KOPT-K1 (cell line): ENCODE data around the gene EEF2K.

Experiments used
- H3K27ac ChIP-seq: fragments of 200-600 bp; sonication (generic); 2 replicates; pipeline ENCODE4 v1.5.1; 2016; ENCODE audit warnings: antibody characterized with exemption, mild to moderate bottlenecking, low read depth, low read length; ENCODE audit not compliant: poor library complexity, severe bottlenecking
- H3K36me3 ChIP-seq: fragments of 200-600 bp; sonication (generic); 2 replicates; pipeline ENCODE4 v1.5.1; 2017; ENCODE audit warnings: antibody characterized with exemption, mild to moderate bottlenecking, low read length, moderate library complexity; ENCODE audit not compliant: insufficient read depth
- H3K9me3 ChIP-seq: fragments of 200-600 bp; sonication (generic); 2 replicates; pipeline ENCODE4 v1.5.1; 2017; ENCODE audit warnings: antibody characterized with exemption, low read length, mild to moderate bottlenecking; ENCODE audit not compliant: insufficient read depth, poor library complexity, severe bottlenecking

EEF2K gene

GRCh38 chr16:22183901-22184614 lies 22.0 kb upstream of the EEF2K start:
- no peak overlapping the region for H3K27ac ChIP-seq

GRCh38 chr16:22184615-22184968 lies 21.5 kb upstream of the EEF2K start:
- Histone ChIP-seq H3K36me3 (no peaks in the 10 kb centered on the region), H3K27ac (no peak overlapping the region), H3K9me3 (no peaks in the 10 kb centered on the region)

More at GRCh38 chr16:22183901-22184614, 22.0 kb upstream of the EEF2K start:
- Histone ChIP-seq H3K9me3 (no peaks in the 10 kb centered on the region), H3K36me3 (no peaks in the 10 kb centered on the region)

- Histone ChIP-seq H3K36me3 (no peaks in the 10 kb centered on the region), H3K27ac (no peak overlapping the region)
These were observed 19.6 kb upstream of the EEF2K start for GRCh38 chr16:22186517-22186916.

GRCh38 chr16:22188267-22188594 lies 17.8 kb upstream of the EEF2K start:
- Histone ChIP-seq H3K9me3 (no peaks in the 10 kb centered on the region), H3K27ac (no peak overlapping the region), H3K36me3 (no peaks in the 10 kb centered on the region)

More at GRCh38 chr16:22186517-22186916, 19.6 kb upstream of the EEF2K start:
- H3K9me3 ChIP-seq: no peaks in the 10 kb centered on the region

DNA sequence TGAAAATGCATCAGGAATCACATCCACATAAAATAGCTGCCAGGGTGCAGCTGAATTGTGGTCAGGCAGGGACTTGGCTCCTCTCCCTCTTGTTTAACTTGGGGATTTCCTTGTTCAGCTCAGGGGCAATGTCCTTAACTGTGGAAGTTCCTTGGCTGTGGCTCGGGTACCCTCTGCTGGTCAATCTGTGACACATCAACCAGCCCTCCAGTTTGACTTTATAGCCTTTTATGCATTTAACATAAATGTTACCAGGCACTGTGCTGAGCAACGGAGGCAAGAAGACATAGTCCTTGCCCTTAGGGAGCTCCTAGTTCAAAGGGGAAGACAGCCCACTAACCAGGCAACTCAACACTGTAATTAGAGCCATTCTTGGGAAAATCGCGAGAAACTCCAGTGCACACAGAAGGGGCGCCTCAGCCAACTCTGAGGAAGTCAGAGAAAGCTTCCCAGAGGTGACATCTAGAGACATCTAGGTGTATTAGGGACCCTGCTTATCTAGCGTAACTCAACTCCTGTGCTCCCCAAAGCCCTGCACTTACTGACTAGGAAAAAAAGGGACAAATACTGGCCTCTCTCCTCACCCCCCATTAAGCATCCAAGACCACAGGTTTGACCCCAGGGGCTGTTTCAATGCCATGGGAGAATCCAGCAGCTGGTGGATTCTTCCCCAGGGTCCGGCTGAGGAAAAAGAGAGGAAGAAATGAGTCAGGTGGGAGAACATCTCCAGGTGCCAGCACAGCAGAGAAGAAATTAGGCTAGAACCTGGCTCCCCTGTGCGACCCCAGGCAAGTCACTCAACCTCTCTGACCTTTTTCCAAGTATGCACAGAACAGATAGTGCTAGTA lies 17.3 kb upstream of the EEF2K start:
- Histone ChIP-seq H3K36me3 (no peaks in the 10 kb centered on the region), H3K27ac (peak overlapping the region; percentile 54), H3K9me3 (no peaks in the 10 kb centered on the region)

- no peaks in the 10 kb centered on the region for H3K36me3 ChIP-seq
- peak overlapping the region; percentile 54 for H3K27ac ChIP-seq
- no peaks in the 10 kb centered on the region for H3K9me3 ChIP-seq
These were observed 16.5 kb upstream of the EEF2K start for GRCh38 chr16:22189473-22190080.

DNA sequence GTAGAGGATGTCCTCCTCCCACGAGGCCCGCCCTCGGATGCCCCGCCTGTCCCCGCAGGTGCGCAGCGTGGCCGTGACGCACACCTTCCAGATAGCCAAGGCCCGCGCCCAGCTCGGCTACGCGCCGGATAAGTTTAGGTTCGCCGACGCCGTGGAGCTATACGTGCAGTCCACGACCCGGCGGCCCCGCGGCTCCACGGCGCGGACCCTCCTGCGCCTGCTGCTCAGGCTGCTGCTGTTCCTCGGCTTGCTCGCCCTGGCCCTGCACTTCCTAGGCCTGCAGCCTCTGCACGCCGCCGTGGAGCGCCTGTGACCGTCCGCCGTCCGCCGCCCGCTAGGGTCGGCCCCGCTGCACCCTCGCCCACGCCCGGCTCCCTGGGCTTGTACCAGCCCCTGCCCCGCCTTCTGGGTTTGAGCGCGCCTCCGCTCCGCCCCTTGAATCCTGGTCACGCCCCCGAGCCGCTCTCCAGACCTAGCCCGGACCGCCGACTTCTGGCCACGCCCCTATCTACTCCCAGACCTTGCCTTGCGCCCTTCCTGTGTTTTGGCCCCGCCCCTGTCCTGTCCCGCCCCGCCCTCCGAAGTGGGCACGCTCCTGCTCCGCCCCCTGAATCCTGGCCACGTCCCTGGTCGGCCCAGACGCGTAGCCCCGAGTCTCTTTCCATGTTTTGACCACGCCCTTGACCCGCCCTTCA lies 15.8 kb upstream of the EEF2K start:
- H3K27ac ChIP-seq: peak overlapping the region; percentile 54
- no peaks in the 10 kb centered on the region for H3K36me3 ChIP-seq
- no peaks in the 10 kb centered on the region for H3K9me3 ChIP-seq

DNA sequence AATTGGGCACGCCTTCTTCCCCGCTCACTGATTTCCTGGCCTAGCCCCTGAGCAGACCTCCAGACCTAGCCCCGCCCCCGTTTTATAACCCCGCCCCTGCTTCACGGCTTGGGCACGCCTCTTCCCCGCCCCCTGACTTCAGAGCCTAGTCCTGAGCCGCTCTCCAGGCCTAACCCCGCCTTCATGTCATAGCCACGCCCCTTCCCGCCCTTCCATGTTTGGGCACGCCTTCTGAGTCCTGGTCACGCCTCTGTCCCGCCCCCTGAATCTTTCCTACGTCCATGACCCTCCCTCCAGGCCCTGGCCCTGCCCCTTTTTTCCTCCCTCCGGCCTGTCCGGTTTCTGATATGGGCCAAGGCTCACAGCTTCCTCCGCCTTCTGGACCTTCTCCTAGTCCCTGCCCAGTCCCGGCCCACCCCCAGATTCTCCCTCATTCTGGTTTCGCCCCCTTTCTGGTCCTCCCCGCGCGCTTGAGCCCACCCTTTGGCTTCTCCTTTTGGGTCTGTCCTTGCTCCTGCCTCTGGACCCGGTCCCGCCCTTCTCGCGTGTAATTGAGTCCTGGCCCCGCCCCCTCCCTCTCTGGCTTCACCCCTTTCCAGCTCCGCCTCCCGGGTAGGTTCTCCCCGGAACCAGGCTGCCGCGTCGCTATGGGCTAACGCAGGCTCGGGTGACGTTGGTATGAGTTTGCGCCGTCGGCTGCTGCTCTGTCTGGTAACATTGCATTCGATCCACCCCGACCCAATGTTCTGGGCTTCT lies 15.1 kb upstream of the EEF2K start:
- H3K36me3 ChIP-seq: no peaks in the 10 kb centered on the region
- H3K9me3 ChIP-seq: no peaks in the 10 kb centered on the region
- peak overlapping the region; percentile 54 for H3K27ac ChIP-seq

GRCh38 chr16:22191532-22192260 lies 14.4 kb upstream of the EEF2K start:
- Histone ChIP-seq H3K27ac (peak overlapping the region; percentile 52), H3K36me3 (no peaks in the 10 kb centered on the region), H3K9me3 (no peaks in the 10 kb centered on the region)

GRCh38 chr16:22192261-22193062 lies 13.6 kb upstream of the EEF2K start:
- H3K27ac ChIP-seq: no peak overlapping the region
- H3K9me3 ChIP-seq: no peaks in the 10 kb centered on the region
- H3K36me3 ChIP-seq: no peaks in the 10 kb centered on the region

DNA sequence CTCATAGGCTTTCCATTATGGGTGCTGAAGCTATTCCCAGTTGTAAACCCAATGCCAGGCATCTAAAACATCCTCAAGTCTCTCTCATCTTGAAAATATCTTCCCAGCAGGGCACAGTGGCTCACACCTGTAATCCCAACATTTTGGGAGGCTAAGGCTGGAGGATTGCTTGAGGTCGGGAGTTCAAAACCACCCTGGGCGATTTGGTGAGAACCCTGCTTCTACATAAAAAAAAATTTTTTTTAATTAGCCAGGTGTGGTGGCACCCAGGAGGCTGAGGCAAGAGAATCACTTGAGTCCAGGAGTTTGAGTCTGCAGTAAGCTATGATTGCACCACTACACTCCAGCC lies 13.0 kb upstream of the EEF2K start:
- Histone ChIP-seq H3K27ac (no peak overlapping the region), H3K36me3 (no peaks in the 10 kb centered on the region), H3K9me3 (no peaks in the 10 kb centered on the region)

DNA sequence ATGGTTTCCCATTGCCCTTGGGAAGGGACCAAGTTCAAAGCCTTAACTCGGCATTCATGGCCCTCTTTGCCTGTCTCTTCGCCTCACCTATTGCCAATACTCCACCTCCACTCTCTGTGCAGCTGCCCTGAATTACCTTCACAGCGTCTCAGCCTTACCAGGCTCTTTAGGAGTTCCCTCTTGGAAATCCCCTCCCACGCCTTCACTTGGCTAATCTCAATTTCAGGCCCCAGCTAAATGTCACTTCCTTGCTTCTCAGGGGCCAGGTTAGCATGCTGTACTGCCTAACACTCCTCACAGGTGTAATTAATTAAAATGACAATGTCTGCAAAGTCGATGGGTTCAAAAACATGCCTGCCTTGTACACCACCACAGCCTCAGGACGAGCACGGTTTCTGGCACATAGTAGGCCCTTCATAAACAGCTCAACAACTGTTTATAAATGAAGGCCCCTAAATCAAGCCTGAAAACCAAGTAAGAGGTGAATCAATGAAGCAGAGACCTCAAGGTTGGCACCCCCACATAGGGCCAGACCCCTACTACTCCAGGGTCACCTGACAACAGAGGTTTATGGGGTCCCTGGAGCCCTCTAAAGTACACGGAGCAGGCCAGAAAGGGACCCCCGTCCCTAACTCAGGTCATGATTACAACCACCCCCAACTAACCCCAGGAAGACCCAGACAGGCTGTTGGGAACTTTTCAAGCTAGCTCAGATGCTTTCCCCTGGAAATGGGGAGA lies 11.2 kb upstream of the EEF2K start:
- Histone ChIP-seq H3K36me3 (no peaks in the 10 kb centered on the region), H3K9me3 (no peaks in the 10 kb centered on the region), H3K27ac (no peak overlapping the region)

- H3K27ac ChIP-seq: no peak overlapping the region
- no peaks in the 10 kb centered on the region for H3K36me3 ChIP-seq
- H3K9me3 ChIP-seq: no peaks in the 10 kb centered on the region
These were observed 10.7 kb upstream of the EEF2K start for GRCh38 chr16:22195445-22195694.
